NCI-H748 treated with DMSO at 0.1 percent for 48 hours (cell line): ENCODE data around the gene OR7C2.
"Not testable (repeated sequence)": the region's sequence is repeated elsewhere in the genome, so short reads cannot be mapped to it uniquely, and the experiment has no call there.

ENCODE experiments used
- DNase-seq: peaks from one replicate; lab custom pipeline; 2025; lab: John Stamatoyannopoulos, UW

The OR7C2 gene

DNA sequence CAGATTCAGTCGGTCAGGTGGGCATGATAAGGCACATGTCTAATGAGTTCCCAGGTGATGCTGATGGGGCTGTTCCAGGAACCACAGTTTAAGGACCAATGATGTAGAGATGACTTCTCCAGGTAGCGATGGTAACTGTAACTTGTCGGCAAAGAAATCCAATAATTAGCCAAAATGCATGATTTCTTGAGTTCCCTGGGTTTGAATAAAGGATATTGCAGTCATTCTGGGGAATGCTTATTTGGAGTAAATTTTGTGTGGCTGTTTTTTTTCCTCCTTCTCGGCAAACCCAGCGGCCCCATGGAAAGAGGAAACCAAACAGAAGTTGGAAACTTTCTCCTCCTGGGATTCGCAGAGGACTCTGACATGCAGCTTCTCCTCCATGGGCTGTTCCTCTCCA lies at the start of gene OR7C2:
Gene OR7C2, plus strand, starts transcription at position 301 of the 400 bp plus-strand sequence. Its CDS starts 0 bp downstream, at position 301.
- DNase-seq = no peak

DNA sequence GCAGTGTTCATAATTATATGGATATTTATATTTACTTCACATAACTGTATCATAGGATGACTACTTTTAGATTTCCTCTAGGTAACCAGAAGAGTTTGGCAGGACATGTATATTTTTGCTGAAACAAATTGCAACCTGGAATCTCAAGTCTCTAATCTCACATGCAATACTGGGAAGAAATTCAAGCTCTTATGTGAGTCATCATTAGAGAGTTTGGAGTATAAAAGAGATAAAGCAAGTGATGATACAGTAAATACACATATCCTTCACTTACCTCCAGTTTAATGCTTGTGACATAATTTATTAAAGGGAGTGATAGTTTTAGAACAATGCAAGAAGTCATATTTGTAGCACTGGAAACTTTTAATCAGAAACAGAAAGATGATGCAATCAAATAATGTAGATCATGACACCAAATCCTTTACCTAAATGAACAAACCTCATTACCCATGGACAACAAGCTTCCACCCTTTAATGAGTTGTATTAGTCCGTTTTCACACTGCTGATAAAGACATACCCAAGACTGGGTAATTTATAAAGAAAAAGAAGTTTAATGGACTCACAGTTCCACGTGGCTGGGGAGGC lies 39.5 kb upstream of the OR7C2 start:
- no peak for DNase-seq

DNA sequence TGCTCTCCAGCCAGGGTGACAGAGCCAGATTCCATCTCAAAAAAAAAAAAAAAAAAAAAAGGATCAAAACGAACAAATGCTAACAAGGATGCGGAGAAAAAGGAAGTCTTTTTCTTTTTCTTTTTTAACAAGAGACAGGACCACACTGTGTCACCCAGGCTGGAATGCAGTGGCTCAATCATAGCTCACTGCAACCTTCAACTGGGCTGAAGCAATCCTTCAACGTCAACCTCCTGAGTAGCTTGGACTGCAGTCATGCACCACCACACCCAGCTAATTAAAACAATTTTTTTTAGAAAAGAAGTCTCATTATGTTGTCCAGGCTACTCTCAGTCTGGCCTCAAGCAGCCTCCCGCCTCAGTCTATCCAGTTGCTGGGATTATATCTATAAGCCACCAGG lies 34.6 kb upstream of the OR7C2 start:
- DNase-seq = no peak

DNA sequence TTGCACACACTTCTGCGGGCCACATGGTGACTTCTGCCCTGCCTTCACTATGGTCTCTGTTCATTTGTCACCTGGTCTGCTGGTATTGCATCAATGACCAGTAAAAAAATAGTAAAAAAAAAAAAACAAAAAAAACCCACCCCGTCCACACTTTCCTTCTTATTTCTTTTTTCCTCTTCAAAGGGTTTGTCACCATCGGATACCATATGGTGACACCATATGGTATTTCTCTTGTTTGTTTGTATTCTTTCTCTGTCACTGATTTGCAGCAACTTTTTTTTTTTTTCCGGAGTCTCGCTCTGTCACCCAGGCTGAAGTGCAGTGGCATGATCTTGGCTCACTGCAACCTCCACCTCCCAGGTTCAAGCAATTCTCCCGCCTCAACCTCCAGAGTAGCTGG lies 26.2 kb upstream of the OR7C2 start:
- no peak for DNase-seq

DNA sequence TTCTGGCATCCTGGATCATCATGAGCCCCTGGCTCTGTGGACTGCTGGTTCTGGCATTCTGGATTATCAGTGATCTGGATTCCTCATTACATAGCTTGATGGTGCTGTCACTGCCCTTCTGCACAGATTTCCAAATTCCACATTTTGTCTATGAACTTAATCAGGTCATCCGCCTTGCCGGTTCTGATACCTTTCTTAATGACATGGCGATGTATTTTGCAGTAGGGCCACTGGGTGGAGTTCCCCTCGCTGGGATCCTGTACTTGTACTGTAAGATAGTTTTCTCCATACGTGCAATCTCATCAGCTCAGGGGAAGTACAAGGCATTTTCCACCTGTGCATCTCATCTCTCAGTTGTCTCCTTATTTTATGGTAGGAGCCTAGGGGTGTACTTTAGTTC lies 24.4 kb upstream of the OR7C2 start:
- no peak for DNase-seq

DNA sequence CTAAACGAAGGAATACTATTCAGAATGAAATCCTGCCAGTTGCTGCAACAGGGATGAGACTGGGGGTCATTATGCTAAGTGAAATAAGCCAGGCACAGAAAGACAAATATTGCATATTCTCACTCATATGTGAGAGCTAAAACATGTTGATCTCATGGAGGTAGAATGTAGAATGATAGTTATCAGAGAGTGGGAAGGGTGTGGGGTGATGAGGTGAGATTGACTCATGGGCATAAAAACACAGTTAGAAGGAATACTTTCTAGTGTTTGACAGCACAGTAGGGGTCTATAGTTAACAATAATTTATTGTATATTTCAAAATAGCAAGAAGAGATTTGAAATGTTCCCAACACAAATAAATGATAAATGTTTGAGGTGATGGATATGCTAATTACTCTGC lies 7.8 kb upstream of the OR7C2 start:
- no peak for DNase-seq

DNA sequence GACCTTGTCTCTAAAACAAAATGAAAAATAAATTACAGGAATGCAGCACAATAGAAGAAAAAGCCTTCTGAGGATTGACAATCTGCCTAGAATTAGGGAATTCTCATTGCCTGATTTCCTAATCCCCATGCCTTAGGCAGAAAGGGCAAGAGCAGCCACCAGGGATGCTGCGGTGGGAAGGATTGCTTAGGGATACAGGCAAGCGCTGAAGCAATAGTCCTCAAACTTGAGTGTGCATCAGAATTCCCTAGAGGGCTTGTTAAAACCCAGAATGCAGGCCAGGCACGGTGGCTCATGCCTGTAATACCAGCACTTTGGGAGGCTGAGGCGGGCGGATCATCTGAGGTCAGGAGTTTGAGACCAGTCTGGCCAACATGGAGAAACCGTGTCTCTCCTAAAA lies 1.0 kb upstream of the OR7C2 start:
- no peak for DNase-seq

DNA sequence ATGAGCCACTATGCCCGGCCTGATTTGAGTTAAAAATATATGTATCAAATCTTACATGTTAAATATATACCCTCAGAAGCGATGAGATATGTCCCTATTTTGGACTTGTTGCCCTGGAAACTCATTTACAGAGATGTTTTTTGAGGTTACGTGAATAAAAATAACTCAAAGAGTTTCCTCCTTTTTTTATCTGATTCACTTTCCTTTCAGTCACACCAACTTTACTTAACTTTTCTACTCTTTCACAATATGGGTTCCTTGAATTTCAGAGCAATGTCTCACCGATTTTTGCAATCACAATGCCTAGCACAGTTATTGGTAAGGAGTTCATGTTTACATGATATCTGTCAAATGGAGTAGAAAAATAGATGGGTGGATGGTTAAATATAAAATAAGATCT lies 2.3 kb downstream of the OR7C2 start:
- no peak for DNase-seq

DNA sequence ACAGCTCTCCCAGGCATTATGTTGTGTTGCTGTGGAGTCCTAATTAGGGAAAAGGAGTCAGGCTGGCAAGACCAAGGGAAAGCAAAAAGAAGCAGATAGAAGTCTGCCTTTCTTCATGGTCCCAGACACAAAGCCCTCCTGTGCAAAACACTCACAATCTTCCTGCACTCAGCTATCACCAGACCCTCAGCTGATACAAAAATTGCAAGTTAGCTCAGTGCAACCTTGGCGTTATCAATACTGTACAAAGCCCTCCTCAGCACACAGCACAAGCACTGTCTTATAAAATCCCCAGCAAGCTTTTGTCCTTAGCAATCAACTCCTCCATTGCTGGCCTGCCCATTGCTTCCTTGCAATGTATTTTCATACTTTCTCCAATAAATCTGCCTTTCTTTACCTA lies 3.2 kb downstream of the OR7C2 start:
- no peak for DNase-seq

DNA sequence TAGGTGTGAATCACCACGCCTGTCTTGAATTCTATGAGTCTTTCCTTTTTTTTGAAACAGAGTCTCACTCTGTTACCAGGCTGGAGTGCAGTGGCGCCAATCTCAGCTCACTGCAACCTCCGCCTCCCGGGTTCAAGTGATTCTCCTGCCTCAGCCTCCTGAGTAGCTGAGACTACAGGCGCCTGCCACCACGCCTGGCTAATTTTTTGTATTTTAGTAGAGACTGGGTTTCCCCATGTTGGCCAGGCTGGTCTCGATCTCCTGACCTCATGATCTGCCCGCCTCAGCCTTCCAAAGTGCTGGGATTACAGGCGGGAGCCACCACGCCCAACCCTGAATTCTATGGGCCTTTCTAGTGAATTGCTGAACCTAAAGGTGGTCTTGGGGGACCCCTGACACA lies 8.1 kb downstream of the OR7C2 start:
- not testable (repeated sequence) for DNase-seq

DNA sequence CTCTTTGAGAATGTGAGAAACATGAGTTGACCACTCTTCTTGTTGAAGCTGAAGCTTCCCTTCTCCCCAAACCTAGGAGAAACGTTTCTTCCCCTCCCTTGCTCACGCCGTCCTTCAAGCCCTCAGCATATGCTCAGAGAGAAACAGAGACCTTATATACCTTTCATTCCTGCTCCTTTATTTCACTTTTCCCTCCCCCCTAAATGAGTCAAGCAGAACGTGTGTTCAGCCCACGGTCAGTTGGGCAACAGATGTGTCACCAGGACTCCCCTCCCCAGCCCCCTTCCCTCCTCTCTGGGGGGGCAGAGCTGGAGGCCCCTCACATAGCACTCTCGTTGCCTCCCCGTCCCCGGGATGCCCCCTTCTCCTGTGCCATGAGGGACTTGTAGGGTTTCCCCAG lies 8.6 kb downstream of the OR7C2 start:
- DNase-seq = no peak

DNA sequence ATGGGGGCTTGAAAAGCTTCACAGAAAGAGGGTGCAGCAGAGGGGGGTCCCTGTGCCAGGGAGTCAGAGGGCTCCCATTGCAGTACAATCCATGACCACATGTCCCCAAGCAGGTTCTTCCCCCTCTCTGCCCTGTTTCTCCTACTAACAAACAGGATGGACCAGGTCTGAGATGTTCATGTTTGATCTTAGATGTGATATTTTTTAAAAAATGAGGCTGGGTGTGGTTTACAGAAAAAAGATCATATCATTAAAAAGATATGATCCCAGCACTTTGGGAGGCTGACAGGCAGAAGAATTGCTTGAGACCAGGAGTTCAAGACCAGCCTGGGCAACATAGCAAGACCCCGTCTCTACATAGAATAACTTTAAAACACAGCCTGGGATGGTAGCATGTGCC lies 9.1 kb downstream of the OR7C2 start:
- no peak for DNase-seq

DNA sequence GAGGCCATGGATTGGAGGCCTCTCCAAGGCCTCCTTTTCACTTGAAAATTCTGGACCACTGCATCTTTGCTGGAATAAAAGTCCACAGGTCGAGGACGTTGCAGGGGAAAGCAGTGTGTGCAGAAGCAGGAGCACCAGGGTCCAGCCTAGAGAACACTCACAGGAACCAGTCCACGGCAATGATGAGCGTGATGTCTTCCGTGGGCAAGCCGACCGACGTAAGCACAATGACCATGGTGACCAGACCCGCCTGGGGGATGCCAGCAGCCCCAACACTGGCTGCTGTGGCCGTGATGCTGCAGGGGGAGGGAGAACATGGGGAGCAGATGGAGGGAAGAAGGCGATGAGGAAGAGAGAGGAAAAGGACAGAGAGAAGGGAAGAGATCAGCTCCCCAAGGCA lies 11.5 kb downstream of the OR7C2 start:
- no peak for DNase-seq

DNA sequence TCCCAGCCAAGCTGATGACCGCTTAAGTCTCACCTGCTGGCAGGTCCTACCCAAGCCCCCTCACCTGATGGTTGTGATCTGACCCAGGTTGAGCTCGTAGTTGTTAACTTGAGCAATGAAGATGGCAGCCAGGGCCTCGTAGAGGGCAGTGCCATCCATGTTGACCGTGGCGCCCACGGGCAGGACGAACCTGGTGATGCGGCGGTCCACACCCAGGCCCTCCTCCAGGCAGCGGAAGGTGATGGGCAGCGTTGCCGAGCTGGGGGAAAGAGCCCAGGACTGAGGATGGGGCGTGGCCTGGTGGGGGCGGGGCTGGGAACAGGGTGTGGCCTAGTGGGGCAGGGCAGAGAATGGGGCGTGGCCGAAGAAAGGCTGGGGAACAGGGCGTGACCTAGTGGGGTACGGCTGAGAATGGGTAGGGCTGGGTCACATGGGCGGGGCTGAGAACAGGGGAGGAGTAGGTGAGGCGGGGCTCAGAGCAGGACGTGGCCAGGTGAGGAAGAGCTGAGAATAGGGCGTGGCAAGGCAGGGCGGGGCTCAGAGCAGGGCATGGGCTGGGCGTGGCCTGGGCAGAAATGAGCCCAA lies 12.9 kb downstream of the OR7C2 start:
- no peak for DNase-seq

DNA sequence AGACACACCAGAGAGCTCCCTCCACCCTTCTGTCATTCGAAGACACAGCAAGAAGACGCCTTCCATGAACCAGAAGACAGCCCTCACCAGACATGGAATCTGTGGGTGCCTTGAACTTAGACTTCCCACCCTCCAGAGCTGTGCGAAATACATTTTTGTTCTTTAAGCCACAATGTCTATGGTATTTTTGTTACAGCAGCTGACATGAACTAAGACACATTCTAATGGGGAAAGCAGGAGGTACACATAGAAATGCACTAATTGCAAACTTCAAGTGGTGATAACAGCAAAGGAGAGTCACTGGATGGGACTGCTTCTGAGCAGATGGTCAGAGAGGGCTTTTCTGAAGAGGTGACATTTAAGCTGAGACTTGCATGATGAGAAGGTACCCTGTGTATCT lies 16.2 kb downstream of the OR7C2 start:
- no peak for DNase-seq

DNA sequence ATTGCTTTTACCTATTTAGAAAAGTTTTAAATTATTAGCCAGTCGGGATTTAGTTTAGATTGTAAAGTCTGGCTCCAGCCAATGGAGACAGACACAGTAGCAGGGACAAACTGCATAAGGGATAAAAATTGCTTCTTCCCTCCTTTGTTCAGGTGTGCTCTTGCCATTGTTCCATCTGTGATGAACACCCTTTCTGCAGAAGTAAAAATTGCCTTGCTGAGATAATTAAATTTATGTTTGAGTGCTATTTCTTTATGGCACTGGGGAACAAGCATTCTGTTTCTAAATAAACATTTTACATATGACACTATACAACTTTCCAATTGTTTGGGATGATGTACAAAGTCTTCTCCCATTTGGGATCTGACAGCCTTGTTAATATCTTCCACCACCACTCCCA lies 18.0 kb downstream of the OR7C2 start:
- no peak for DNase-seq

DNA sequence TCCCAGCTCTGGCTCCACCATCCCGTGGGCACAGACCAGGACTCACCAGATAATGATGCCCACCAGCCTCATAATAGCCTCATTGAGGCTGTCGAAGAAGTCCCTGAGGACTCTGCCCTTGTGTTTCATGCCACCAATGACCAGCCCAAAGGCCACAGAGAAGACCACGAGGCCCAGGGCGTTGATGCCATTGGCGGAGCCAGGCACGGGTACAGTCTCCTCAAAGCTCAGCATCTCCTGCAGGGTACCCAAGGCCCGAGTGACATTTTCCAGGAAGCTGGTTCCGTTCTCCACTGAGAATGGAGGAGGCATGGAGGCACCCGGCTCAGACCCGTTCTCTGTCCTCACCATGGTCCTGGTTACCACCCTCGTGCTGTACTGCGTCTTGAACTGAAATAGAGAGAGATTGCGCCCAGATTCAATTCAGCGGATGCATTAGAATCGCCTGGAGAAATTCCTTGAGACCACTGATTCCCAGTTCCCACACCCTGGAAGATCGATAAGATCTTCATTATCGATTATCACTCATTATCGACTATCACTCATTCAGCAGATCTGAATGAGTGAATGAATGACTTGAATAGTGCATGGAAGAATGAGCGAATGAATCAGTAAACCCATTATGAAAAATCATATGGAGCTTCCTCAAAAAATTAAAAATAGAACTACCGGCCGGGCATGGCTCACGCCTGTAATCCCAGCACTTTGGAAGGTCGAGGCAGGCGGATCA lies 20.8 kb downstream of the OR7C2 start:
- no peak for DNase-seq

DNA sequence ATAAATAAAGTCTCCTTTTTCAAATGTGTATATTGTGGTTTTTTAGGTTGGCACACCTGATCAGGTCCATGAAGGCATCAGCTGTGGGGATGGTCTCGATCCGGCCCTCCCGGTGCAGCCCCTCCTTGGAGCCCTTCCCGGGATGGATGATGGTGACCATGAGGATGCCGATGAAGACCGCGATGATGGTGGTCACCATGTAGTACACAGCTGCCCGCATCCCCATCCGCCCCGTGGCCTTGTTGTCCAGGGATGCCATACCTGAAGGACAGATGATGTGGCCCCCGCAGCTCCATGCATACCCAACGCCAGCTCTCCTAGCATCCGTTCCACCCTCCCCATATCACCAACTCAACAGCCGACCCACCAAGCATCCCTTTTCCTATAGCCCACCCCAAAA lies 27.0 kb downstream of the OR7C2 start:
- DNase-seq = no peak

DNA sequence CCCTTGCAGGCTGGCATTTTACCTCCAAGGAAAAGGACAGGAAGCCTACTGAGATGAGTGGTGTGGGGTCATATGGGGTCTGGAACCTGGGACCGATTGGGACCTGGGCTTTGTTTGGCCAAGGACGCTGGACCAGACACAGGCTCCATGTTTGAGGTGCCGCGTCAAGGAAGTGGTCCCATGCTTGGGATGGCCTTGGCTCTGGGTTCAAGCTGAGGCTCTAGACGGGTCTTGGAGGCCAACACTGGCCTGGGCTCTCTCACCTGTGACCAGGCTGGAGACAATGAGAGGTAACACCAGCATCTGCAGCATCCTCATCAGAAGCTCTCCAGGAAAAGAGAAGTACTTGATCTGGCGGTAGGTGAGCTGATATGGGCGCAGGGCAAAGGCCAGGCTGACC lies 30.2 kb downstream of the OR7C2 start:
- no peak for DNase-seq

DNA sequence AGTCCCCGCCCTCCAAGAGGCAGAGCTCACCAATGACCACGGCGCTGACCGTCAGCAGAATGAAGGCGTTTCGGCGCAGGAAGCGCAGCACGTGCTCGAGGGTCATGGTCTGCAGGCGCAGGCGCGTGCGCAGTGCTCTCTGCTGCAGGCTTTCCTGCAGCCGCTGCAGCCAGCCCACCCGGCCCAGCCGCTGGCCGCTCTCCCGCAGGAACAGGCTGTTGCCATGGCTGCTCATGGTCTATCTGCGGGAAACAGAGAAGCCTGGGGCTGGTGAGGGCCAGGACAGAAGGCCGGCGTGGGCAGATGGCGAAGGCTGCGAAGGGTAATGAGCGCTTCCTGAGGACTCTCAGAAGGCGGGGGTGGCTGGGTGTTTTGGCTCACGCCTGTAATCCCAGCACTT lies 31.4 kb downstream of the OR7C2 start:
- no peak for DNase-seq

DNA sequence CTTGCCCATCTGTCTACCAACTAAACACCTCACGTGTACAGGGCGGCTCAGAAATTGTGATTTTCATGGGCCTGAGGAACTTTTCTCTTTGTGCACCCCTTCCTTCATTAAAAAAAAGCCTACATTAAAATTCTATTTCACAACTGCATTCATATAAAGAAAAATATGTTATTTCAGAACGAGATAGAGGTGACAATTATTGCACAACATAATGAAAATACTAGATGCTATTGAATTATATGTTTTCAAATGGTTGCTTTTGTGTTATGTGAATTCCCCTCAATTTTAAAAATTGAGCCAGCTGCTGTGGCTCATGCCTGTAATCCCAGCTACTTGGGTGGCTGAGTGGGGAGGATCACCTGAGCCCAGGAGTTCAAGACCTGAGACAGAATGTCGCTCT lies 33.2 kb downstream of the OR7C2 start:
- DNase-seq = no peak

DNA sequence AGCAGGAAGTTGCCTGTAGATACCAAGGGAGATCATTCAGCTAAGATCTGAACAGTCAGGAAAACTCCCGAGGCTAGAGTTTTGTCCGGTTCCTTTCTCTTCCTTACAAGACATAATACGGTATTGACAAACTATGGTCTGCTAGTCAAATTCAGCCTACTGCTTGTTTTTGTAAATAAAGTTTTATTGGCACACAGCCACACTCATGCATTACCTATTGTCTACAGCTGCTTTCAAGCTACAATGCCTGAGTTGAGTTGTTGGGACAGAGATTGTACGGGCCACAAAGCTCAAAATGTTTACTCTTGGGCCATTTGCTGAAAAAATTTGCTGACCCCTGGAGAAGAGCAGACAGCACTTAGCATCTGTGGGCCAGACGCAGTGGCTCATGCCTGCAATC lies 35.8 kb downstream of the OR7C2 start:
- DNase-seq = no peak

DNA sequence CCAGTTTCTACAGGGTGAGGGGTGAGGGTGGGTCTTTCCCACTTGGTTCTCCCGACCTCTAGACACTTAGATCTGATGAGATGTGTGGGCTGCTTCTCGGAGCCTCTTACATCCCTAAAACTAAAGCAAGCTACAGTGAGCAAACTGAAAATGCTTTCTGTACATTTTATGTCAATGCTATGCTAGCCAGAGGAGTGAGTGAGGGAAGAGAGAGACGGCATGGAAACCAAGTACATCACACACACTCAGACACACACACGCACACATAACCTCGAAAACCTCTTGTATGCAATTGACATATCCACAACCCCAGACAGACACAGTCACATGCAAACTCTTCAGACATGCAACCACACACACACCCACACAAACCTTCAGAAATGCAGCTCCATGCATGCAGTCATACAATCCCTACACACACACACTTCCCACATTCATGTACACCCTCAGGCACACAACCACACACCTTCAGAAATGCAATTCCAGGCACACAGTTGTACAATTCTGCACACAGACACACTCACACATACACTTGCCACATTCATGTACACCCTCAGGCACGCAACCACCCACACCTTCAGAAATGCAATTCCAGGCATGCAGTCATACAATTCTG lies 37.0 kb downstream of the OR7C2 start:
- no peak for DNase-seq
